GM19238 (cell line): ENCODE measurements around the gene ITGB7.
"Not testable (repeated sequence)": the region's sequence is repeated elsewhere in the genome, so short reads cannot be mapped to it uniquely, and the experiment has no call there.

ENCODE experiments used
- DNase-seq: peaks from one replicate; pipeline ENCODE4 v3.0.0; 2011; ENCODE audit warnings: low spot score; ENCODE audit not compliant: insufficient read length

Gene ITGB7

GRCh38 chr12:53180220-53180930 lies 26.7 kb downstream of the ITGB7 start, which contains the start of the genes CSAD and ZNF740:
Gene CSAD (minus strand): TSS chr12:53180925. CDS start chr12:53173470, 7,455 bp downstream.
Gene ZNF740 (plus strand): TSS chr12:53180722. CDS start chr12:53181984, 1,262 bp downstream.
- peak; percentile 99 for DNase-seq

GRCh38 chr12:53179687-53180219 lies 27.3 kb downstream of the ITGB7 start:
- DNase-seq: no peak

GRCh38 chr12:53178803-53179202 lies 28.2 kb downstream of the ITGB7 start:
- not testable (repeated sequence) for DNase-seq

- DNase-seq: not testable (repeated sequence)
These were observed 29.6 kb downstream of the ITGB7 start for GRCh38 chr12:53177447-53177846.

- DNase-seq: no peak
These were observed 30.3 kb downstream of the ITGB7 start for GRCh38 chr12:53176750-53177149.

- DNase-seq: no peak
These were observed 32.1 kb downstream of the ITGB7 start for GRCh38 chr12:53174881-53175491.

GRCh38 chr12:53173085-53173715 lies 33.9 kb downstream of the ITGB7 start:
- no peak for DNase-seq

GRCh38 chr12:53172352-53172751 lies 34.7 kb downstream of the ITGB7 start:
- DNase-seq: no peak

- DNase-seq: no peak
These were observed 35.2 kb downstream of the ITGB7 start for GRCh38 chr12:53171725-53172329.

GRCh38 chr12:53170876-53171724 lies 36.0 kb downstream of the ITGB7 start:
- DNase-seq: no peak

- DNase-seq: no peak
These were observed 36.8 kb downstream of the ITGB7 start for GRCh38 chr12:53170215-53170614.

GRCh38 chr12:53169644-53170043 lies 37.4 kb downstream of the ITGB7 start:
- DNase-seq: no peak

- DNase-seq: no peak
These were observed 40.2 kb downstream of the ITGB7 start for GRCh38 chr12:53166837-53167236.

GRCh38 chr12:53163008-53163407 lies 44.0 kb downstream of the ITGB7 start:
- not testable (repeated sequence) for DNase-seq

- DNase-seq: no peak
These were observed 45.7 kb downstream of the ITGB7 start for GRCh38 chr12:53161119-53161911.

- DNase-seq: no peak
These were observed 46.4 kb downstream of the ITGB7 start for GRCh38 chr12:53160673-53161072.

GRCh38 chr12:53160000-53160399 lies 47.1 kb downstream of the ITGB7 start:
- DNase-seq: no peak

GRCh38 chr12:53159195-53159839 lies 47.7 kb downstream of the ITGB7 start:
- peak; percentile 86 for DNase-seq

- no peak for DNase-seq
These were observed 54.7 kb downstream of the ITGB7 start for GRCh38 chr12:53152390-53152789.
